Activated CD4-positive, CD25-positive, alpha-beta regulatory T cell treated with anti-CD3 and anti-CD28 coated beads, Interleukin-2, amount 50 U/mL, for 72 hours (primary cell): ENCODE measurements around the gene ASB6.
"Not testable (repeated sequence)": the region's sequence is repeated elsewhere in the genome, so short reads cannot be mapped to it uniquely, and the experiment has no call there.

Experiments used
- DNase-seq: peaks from one replicate; pipeline ENCODE4 v3.0.0; 2021

Gene ASB6

DNA sequence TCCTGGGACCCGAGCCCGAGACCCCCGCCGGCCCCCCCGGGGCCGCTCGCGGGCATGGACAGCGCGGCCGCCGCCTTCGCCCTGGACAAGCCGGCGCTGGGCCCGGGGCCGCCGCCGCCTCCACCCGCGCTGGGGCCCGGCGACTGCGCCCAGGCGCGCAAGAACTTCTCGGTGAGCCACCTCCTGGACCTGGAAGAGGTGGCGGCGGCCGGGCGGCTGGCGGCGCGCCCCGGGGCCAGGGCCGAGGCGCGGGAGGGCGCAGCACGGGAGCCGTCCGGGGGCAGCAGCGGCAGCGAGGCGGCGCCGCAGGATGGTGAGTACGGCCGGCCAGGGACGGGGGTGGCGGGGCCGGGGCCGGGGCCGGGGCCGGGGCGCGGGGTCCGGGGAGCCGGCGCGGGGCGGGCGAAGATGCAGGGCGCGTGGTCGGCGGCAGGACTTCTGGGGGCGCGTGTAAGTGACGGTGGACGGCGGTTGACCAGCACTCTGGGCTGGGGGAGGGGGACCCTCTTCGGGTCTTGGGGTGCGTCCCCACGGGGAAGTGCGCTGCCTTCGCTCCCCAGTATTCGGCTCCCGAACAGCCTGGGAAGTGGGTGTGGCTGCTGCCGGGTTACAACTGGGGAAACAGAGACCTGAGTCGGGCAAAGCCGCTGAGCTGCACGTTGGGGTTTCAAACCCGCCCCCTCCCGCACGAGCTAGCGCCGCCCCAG, 24.0 kb upstream of the ASB6 start:
- DNase-seq, result no peak

DNA sequence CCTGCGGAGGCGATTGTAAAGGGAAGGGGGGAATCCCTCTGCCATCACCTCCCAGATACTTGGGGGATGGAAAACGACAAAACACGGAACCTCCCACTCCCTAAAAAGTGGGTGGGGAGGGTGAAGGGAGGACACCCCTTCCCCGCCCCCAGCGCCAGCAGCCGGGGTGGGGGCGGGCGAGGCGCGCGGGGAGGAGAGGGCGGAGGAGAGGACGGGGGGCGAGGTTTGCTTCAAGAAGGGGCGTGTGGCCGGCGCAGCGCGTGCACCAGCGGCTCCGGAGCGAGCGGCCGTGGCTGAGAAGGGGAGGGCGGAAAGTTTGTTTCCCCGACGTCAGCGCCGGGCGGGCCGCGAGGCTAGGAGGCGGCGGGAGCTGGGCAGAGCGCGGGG, 23.4 kb upstream of the ASB6 start, which contains the start of gene PRRX2:
PRRX2 (plus strand) TSS at position 259 of the 387 bp plus-strand sequence. CDS start 221 bp downstream, outside the sequence.
- DNase-seq, result peak; percentile 46

DNA sequence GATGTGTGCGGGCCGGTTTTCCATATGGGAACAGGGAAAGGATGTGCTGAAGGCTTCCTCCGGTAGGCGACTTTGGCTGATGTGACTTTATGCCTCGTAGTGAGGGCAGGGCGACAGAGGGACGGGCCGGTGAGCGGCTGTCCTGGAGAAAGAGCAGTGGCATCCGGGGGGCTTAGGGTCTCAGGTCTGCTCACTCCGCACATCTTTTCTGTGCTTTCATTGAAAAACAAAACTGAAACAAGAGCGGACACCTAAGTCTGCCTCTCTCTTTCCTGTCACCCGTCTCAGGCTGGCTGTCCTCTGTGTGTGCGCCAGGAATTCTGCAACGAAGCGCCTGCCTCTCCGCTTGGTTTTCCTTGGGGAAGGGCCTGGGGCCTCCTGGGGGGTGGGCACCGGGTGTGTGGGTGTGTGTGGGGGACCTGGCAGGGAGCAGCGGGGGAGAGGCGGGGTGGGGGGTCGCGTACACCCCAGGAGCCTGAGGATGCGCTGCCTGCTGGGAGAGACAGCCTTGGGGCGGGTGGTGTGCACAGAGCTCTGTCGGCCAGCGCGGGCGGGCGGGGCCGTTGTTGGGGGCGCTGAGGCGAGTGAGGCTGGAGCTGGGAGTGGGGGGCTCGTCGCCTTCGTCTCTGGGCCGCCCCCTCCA, 22.9 kb upstream of the ASB6 start:
- no peak for DNase-seq

DNA sequence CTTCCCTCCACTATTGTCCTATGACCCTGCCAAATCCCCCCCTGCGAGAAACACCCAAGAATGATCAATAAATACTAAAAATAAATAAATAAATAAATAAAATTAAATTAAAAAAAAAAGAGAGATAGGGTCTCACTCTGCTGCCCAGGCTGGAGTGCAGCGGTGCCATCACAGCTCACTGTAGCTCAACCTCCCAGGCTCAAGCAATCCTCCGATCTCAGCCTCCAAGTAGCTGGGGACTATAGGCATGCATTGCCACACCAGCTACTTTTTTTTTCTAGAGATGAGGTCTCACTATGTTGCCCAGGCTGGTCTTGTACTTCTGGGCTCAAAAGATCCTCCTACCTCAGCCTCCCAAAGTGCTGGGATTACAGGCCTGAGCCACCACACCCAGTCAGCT, 20.3 kb upstream of the ASB6 start:
- not testable (repeated sequence) for DNase-seq

DNA sequence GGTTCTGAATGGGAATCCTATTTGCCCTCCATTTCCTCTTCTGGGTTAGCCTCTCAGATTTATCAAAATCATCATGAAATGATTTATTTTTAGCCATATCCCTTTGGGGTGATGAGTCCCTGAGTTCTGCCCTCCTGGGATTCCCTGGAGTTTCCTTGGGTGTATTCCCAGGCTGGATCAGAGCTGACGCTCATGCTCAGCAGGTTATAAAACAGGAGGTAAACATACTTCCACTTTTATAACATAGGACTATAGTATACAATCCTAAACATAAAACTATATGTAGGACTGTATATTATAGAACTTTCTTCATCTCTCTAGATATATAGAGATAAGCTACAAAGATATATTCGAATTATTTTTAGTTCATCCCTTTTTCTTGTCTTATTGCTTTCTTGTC, 19.1 kb upstream of the ASB6 start:
- DNase-seq, result no peak

DNA sequence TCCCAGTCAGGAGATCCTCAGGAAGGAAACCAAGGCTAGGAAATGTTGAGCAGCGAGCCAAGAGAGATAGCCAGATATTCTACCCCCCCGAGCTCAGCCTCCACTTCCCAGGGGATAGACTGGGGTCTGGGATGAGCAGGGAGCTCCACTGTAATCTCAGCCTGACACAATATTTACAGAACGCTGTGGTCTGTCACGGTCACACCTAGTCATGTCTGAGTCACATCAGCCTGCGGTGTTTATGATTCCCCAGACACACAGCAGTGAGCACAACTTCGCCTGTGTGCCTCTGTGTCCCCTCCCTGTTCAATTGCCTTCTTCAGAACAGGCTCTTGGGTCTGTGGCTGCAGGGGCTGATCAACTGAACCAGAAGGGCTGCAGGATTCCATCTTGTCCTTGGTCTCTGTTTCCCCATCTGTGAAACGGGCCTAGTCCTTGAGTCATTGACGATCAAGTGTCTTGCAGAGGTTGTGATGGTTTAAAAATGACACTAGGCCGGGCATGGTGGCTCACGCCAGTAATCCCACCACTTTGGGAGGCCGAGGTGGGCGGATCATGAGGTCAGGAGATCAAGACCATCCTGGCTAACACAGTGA, 14.9 kb upstream of the ASB6 start:
- no peak for DNase-seq

DNA sequence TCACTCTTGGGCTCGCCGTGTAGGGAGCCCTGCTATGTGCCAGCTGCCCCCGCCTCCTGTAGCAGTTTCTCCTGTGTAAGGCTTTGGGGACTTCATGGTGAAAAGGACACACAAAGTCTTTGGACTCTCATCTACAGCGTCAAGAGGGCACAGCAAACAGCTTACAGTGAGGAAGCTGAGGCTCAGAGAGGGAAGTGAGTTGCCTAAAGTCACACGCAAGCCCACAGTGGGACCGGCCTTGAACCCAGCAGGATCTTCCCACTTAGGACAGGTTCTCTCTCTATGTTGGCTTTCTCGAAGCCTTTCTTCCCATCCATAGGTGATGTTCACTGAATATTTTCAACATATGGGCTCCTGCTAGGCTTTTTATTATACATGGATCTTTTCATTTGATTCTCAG, 13.7 kb upstream of the ASB6 start:
- no peak for DNase-seq

DNA sequence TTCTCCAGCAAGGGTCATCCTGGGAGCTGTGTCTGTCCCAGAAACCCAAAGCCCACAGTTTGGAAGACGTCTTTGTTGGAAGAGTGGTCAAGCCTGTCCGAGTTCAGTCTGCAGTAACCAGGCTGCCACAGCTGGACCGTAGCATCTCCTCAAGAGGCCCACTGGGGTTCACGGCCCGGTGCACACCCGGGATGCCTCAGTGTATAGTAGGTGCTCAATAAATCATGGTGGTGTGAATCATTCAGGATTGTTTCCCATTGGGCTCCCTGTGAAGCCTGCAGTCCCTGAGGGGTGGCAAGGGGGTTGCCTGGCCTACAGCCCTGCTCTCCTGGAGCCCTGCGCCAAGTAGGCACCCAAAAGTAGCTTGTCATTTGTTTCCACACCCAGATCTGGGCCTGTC, 13.2 kb upstream of the ASB6 start:
- no peak for DNase-seq

DNA sequence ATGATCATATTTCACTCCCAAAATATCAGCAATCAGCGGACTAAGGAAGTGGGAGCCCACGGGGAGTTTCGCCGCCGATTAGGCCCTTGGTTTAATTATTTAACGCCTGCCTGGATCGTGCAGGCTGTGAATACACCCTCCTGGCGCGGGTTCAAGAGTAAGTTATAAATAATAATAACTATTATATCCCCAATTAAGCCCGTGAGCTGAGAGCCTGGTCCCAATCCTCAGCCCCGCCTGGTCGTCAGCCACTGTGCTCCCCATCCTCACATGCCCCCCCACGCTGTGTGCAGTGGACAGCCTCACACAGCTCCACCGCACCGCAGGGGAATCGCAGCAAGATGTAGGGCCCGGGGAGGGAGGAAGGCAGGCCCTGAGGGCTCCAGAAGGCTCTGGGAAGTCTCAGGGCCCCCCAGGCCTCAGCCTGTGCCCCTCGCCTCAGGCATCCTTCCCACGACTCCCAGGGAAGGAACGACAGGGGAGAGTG, 12.6 kb upstream of the ASB6 start:
- no peak for DNase-seq

DNA sequence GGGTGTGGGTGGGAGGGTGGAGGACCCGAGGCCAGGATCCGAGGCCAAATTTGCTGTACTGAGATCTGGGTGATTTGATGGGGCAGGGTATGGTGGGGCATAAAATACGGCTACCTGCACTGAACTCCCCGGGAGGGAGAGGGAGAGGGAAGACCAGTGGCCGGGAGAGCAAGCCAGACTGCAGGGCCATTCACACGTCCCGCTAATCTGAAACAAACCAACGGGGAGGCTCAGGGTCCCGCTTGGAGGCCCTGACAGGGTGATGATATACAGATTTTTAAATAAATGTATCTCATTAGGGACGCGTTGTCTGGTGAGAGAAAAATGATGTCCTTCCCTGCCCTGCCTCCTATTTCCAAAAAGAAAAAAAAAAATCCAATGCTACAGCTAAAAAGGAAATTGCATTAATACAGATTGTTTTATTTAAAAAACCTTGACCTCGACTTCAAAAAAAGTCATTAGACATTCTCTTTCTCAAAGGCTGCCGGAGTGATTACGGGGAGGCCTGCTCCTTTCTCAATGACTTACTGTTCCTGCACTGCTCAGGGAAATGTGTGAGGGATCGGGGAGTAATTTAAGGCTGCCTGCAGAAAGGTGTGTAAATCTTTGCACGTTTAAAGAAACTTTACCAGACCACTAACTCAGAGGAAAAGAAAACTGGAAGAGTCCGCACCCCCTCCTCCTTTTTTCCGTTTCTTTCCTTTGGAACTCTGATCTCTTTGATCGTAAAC, 12.0 kb upstream of the ASB6 start:
- no peak for DNase-seq

DNA sequence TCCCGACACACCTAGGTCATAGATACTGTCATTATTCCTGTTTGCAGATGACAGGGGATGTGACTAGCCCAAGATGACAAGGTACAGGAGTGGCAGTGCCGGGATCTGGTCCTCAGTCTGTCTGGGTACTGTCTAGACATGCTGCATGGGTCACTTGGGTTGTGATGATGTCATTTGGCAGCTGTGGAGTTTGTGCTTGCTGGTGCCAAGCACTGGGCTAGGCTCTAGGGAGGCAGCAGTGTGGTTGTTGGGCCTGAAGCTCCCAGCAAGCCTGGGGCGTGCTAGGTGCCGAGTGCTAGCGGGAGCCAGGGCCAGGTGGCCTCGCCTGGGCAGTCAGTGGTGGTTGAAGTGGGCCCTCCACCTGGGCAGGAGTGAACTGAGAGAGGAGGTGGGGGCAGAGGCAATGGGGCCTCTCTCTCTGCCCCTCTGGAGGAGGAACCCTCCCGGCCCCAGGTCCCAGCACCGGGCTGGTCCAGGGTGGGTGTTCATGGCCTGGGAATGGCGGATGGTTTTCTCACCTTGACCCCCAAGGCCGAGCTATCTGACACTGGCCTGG, 8.8 kb upstream of the ASB6 start:
- no peak for DNase-seq

DNA sequence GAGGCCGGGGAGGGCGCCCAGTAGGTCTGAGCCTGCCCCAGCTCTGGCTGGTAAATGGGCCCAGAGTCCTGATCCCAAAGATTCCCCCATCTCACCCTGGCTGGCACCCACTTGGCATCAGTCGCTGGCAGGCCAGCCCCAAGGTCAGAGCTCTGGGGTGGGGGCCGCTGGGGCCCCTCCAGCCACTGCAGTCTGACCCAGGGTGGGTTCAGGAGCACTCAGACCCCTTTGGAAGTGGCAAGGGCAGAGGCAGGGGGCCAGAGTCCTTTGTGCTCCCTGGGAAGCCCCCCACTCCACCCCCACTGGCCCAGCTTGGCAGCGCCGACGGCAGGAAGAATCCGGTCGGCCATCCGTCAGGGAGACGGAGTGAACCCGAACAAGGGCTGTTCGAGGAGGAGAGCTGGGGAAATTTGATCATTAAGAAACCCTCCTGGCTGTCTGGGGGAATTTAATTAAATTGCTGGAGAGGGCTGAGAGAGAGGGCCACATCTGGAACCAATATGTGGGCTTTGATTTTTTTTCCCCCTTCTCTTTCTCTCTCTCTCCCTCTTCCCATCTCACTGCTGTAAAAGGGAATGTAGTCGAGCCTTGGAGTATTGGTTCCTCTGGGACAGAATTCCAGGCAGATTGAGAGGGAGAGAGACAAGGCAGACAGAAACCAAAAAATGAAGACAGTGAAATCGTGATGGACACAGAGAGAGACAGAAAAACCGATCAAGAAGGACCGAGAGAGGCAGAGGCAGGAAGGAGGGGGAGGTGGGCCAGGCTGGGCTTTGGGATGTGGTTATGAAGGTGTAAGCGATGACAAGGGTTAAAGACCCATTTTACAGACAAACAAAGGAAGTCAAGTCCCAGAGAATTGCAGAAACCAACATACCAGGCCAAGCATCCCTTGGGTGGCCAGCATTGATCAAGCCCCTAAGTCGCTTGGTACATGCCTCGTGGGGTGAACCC, 8.1 kb upstream of the ASB6 start:
- DNase-seq, result no peak

DNA sequence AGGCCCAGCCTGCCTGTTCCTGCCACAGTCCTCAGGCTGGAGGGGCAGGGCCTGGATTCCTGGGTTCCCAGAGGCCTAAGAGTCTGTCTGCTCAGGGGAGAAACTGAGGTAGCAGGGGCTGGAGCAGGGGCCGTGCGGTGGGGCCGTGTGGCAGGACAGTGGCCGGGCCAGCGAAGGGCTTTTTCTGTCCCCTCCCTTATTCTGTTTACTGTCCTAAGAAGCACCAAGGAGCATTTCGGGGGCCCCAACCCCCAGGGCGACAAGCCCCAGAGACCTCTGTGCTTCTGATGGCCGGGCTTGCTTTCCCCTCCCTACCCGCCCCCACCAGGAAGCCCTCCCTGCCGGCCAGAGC, 6.8 kb upstream of the ASB6 start:
- DNase-seq, result no peak

DNA sequence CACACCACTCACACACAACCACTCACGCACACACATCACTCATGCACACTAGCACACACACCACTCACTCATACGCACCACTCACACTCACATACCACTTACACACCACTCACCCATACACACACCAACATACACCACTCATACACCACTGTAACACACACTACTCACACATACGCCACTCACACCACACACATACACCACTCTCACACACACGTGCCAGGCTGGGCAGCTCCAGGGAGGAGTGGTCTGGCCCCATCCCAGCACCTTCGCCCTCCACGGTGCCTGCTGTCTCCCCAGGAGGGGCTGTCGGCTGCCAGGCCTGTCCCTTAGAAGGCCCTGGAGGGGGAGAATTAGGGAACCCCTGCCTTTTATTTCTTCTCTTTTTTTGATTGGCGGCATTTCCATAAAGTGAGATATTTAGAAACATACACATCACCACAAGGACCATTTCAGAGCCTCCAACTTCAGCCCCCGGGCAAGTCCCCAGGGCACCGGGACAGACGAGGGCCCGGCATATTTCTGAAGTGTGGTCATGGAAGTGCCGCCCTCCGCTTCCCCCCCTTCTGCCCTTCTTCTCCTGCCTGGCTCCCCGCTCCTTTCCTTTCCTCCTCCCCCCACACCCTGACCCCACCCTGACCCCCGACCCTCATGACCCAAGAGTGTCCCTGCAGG, 6.3 kb upstream of the ASB6 start:
- DNase-seq, result no peak

DNA sequence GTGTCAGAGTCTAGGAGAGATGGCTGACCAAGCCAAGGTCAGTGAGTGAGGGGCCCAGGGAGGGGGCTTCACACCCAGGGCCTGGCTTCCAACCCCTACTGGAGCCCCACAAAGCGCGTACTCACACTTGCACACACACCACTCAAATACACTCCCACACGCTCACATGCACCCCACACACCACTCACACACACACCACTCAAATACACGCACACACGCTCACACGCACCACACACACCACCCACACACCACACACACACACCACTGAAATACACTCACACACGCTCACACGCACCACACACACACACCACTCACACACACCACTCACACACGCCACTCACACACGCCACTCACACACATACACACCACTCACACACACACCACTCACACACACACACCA, 5.7 kb upstream of the ASB6 start:
- DNase-seq, result no peak

DNA sequence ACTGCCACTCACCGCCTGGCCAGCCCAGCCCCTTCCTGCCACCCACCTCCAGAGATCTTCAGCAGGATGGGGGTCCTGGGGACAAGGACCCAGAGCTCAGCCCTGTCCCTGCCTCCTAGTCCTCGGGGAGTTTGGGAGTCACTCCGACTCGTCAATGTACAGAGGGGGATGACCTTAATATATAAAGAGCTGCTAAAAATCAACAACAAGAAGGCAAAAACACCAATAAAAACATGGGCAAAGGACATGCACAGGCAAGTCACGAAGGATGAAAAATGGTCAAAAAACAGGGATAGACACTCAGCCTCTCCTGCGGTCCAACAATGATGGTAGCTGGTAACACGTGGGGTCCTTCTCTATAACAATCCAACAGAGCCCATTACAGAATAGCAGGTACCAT, 4.7 kb upstream of the ASB6 start:
- no peak for DNase-seq

DNA sequence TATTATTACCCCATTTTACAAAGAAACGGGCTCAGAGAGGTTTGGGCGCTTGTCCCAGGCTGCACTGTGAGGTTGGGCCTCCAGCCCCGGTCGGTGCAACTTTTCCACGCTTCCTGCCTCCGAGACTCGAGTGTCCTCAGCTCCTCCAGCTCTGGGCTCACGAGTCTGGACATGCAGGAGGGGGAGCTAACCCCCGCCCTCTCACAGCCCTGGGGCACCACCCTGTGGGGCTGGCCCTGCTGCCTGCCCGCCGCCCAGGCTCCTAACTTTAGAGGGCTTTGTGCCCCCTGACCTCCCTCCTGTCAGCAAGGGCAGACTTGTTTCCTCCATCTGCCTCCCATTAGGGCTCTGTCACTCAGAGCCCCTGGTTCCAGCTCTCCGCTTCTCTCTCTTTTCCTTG, 4.3 kb upstream of the ASB6 start:
- DNase-seq, result no peak

DNA sequence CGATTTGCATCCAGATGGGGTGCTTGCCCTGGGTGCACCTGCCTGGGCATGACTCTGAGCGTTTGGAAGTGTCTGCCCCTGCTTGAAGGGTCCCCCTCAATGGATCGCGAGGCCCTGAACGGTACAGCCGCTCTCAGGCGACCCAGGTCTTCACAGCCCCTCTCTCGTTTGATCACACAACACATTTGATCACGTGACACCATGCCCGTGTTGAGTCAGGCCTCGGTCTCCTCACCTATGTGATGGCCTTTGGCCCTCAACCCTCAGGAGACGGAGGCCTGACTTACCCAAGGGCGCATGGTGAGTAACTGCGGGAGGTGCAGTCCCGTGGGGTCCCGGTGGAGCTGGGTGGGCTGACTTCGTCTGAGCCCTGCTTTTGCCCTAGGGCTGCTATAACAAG, 3.0 kb upstream of the ASB6 start:
- no peak for DNase-seq

DNA sequence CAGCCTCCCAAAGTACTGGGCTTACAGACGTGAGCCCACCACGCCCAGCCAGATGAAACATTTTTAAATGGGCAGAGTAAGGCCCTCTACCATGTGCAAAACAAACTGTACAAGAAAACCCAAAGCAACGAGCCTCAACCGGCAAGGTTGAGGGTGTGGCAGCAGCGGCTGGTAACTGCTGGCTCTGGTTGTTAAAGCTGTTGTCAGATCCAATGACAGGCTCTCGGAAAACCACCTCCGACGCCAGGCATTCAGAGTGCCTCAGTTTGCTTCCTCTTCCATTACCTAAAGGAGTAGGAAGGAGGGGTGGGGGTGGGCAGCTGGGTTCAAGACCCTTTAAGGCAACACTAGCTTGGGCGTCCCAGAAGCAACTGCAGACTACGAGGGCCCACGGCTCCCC, 2.4 kb upstream of the ASB6 start:
- no peak for DNase-seq

DNA sequence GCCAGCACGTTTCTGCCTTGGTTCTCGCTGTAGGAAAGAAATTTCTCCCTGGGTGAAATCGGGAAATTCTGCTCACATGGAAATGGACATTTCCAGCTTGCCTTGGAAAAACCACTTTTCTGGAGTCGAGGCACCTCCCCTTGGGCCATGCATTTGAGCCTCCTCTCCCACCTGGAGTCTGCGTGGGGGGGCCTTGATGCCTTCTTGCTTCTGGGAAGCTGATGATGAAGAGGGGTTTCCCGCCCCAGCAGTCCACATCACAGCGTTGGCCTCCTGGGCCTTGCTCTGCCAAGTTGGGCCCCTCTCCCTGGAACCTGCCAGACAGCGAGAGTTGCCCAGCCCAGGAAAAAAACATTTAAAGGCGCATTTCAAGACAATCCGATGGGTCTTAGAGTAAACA, 1.8 kb upstream of the ASB6 start:
- no peak for DNase-seq

DNA sequence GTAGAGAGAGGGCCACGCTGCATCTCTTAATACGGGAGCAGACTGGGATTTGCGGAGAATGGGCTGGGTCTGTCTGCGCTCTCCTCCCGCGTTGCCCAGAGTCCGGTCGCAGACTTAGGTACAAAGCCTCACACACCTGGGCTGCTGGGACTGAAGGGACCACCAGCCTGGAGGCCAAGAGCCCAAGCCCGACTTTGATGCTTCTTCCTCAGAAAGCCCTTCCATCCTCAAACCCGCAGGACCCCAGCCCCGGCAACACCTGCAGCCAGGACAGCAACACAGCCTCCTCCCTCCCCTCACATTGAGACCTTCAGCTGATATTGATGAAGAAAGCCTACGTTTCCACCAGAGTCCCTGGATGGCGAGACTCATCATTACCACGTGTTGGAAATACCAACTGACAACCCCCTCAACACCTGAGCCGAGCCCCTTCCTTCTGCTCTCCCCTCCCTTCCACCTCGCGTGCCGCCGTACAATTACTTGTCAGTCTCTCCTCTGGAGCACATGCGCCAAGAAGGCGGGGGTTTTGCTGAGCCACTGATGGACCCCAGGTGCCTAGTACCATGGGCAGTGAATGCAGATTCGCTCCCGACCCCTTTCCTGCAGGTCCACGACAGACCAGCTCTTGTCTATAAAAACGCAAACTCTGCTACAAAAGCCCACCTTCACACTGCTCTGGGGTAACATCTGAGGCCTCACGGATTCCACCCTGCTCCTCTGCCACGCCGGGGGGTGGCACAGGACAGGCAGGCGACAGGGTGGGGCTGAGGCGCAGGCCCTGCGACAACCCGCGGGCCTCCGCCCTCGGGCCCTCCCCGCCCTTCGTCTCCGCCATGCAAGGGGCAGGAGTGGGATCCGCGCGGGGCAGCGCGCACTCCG, 841 bp downstream of the ASB6 start:
- DNase-seq, result no peak
